Glomerular visceral epithelial cell (primary cell): ENCODE results near the gene BMPER.

ENCODE experiments used
- DNase-seq: peaks from one replicate; pipeline ENCODE4 v3.0.0-alpha.2; 2016; ENCODE audit errors: extremely low spot score

Gene BMPER

GRCh38 chr7:34091321-34091917 is 186.1 kb downstream of the BMPER start:
- DNase-seq, result no peak

- no peak for DNase-seq
Measured at GRCh38 chr7:34093276-34093675, 187.9 kb downstream of the BMPER start.

DNA sequence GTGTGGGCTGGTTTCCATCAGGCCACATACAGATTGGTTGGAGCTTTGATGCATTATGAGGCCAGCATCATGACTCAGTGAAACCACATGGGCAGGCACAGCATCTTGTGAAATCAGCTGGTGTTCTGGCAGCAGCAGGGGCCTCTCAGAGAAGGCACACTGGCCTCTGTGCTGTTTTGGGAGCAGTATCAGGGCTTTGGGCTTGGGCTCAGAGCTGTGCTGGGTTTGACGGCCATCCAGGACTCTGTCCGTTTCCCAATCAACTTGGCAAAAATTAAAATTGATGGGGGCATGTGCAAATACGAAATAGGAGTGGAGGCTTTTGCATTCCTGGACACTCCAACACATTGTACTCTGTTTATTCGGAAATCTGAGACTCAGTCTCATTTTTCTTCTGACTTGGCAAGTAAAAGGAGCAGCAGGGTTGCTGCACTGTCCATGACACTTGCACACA is 190.9 kb downstream of the BMPER start:
- no peak for DNase-seq

DNA sequence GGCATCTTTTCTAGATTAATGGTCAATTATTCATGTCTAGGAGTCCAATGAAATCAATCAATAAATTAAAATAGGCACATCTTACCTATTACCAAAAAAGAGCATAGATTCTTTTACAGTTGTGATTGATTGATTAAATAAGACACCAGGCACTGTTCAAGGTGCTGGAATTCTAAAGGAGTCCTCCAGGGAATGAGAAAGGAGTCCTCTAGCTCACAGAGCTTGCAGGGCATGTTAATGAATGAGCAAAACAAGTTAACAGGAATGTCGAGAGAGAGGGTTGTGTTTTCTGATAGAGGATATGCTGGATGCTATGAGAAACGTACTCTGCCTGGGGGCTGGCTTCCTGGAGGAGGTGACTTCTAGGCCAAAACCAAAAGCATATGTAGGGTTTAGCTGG is 191.4 kb downstream of the BMPER start:
- DNase-seq, result no peak

GRCh38 chr7:34100661-34101060 is 195.3 kb downstream of the BMPER start:
- no peak for DNase-seq

- no peak for DNase-seq
Measured at GRCh38 chr7:34104115-34104514, 198.8 kb downstream of the BMPER start.

DNA sequence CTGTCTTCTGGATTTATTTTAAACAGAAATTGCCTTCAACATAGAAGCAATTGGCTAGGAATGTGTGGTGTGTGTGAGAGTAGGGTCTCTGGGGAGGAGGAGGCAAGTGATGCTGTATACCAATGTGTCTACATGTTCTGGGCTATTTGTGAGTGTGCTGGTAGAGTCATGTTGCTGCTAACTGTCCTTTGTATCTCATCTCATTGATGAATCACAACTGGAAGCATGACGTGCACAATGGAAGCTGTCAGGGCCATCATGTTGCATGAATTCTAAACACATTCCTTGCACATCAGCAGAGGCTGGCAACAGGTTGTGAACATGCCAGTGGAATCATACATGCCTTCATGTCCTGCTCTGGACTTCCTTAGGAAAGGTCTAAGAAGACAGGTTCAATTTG is 199.7 kb downstream of the BMPER start:
- no peak for DNase-seq

DNA sequence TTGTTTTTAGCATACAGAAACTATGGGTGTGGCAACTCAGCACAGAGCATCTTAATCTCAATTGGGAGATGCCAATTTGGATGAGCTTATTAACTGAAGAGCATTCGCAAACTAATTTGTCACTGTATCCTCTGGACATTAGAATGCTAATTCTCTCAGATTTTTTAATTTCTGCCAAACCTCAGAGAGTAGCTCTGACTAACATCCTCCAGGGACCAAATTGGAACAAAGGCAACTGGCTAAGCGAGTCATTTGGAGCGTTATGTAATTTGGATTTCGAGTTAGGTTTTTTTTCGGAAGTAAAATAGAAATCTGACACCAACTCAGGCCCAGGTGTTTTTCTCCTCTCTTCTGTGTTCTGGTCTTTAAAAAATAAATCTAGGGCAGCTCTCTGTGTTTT is 201.9 kb downstream of the BMPER start:
- no peak for DNase-seq

DNA sequence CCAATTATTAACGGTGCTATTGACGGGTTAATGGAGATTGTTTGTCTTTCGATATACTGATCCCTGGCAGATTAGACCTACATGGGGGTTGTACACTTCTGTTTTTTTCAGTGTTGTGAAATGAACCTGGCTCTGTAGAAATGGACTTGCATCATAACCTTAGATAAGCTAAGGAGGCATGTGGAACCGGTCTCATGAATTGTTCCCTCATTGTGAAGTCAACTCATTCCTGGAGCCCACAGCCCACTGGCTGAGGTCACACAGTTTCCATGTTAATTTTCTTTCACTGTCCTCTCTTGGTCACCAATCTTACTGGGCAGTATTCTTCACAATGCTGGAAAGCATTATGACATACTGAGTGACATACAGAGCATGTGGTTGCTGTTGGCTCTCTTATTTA is 202.8 kb downstream of the BMPER start:
- DNase-seq, result no peak

DNA sequence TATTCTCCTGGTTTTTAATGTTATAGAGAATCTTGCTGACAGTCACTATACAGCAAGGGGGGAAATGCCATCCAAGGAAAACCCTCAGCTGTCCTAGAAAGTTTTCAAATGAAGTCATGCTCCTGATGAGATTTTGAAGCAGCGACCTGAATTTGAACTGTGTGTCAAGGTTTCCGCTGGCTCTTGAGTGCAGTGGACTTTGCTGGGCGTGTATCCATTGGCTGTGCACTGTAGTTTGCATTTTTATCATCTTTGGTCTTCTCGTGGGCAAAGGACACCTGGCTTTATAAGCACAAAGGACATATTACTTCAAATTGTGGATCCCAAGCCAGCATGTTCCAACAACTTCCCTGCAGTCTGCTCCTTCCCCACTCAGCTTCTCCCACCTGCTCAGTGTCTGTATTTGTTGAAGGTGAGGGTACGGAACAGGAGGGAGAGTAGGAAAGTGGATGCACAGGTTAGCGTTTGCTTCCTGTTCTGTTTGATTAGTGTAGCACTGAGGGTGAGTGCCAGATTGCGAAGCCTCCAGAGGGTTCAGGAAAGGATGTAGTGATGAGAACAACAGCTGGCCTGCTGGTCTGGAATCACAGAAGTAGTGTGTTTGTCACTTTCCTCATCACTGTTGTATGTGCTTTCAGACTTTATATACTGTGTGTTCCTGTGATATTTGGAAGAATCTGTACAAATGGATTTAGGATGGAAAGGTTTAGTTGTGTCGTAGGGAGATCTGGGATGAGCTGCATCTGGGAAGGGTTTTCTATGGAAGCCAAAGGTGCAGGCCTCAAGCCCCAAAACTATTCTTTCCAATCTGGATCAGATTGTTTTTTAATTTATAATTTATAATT is 204.8 kb downstream of the BMPER start:
- no peak for DNase-seq

GRCh38 chr7:34111031-34111430 is 205.7 kb downstream of the BMPER start:
- DNase-seq, result no peak

GRCh38 chr7:34115503-34115902 is 210.2 kb downstream of the BMPER start:
- no peak for DNase-seq

DNA sequence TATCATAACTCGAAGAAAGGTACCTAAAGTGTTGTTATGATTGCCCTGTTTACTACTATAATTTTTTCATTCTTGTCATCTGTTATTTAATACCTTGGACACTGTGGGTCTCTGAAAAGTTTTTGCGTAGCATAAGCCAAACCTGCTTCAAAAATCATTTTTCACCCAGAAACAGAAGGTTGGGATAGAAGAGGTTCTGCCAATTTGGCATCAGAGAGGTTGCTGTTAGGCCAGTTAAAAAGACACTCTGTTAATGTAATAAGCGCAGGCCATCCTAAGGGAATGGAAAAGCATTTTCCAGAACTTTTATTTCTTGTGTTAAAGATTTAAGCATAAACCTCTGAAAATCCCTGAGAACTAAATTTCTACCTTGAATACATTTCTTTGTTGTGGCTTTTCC is 212.2 kb downstream of the BMPER start:
- DNase-seq, result no peak

DNA sequence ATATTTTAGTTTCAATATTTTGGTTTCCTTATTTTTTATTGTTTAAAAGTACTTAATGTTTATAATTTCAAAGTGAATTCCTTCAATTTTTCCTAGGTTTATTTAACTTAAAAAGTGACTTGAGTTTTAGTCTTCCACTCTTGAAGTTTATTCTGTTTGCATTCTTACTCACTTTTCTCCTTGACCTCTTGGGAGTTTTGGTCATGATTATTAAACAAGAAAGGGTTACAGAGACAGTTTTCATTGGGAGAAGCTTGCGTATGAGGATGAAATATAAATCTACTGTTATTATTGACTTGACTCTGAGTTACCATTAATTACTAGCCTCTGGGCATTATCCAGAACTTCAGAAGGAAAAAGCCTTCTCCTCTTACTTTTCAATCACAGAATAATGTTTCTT is 216.0 kb downstream of the BMPER start:
- no peak for DNase-seq

GRCh38 chr7:34123316-34123715 is 218.0 kb downstream of the BMPER start:
- DNase-seq, result peak; percentile 9

DNA sequence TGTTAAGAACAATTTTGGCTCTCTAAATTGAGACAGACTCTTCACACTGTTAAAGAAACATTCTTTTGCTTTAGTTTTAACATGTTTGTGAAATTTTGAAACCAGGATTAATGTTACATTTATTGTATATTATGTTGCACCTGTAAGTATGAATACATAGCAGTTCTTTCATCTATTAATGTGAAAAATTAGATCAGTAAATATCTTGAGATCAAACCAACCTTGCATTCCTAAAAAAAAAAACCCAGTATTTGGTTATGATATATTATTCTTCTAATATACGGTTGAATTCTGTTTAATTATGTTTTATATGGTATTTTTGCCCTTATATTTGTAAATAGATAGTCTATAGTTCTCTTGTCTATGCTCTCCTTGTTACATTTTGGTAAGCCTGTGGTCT is 219.4 kb downstream of the BMPER start:
- no peak for DNase-seq

DNA sequence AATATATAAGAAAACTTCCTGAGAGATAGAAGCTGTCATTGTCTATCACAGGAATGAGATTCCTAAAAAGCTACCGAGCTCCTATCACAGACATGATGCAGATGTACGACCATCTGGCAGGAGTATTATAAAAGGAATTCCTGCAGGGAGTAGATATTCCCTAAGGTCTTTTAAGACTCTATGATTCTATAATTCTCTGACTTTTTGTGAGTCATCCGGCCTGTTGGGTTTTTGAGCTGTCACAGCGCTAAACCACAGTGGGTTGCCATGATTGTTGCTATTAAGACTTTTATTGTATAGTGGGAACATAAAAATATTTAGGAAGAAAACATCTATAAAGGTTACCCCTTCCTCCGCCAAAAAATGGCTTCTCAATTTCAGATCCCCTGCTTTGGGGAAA is 223.4 kb downstream of the BMPER start:
- no peak for DNase-seq

DNA sequence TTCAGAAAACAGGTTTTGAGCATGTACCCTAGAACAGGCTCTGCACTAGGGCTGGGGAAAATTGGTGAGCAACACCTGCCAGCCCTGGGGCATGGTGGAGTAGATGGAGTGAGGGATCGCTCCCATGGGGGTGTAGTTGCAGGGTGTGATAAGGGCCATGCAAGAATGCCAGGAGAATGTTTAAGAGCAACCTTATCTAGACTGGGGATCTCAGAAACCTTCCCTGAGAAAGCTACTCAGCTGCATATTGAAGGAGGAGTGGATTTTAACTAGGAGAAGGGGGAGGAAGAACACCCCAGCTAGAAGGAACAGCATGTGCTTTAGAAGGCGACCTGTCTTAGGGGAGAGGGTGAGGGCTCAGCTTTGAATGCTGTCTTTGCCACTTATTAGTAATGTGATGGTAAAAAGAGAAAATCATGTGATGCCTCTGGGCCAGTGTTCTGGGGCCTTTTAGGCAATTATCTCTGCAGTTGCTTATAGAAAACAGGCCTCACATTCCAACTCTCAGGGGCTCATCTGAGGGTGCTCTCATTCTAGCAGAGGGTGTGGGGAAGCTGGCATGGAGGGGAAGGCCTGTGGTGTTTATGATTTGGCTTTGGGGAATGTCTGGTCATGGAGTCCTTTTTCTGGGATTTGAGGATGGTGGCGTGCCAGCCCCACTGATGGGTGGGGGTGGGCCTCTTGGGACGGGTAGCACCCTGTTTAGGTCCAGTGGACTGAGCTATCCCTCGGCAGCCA is 225.4 kb downstream of the BMPER start:
- DNase-seq, result no peak

DNA sequence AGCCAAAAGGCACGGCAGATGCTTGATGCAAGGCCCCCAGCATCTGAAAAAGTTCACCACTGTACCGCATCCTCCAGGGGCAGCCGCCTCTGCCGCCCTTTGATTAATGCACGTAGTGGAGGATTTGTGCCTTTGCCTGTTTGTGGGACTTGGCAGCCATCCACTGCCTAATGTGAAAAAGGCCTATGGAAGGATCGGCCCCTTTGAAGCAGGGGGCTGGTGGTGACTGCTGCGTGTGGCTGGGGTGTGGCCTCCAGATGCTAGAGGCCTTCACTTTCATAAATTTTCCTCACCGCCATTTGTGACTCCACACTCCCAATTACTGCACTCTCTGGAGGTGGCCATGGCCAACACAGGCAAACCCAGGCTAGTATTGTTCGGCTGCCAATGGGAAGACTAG is 226.0 kb downstream of the BMPER start:
- DNase-seq, result no peak

DNA sequence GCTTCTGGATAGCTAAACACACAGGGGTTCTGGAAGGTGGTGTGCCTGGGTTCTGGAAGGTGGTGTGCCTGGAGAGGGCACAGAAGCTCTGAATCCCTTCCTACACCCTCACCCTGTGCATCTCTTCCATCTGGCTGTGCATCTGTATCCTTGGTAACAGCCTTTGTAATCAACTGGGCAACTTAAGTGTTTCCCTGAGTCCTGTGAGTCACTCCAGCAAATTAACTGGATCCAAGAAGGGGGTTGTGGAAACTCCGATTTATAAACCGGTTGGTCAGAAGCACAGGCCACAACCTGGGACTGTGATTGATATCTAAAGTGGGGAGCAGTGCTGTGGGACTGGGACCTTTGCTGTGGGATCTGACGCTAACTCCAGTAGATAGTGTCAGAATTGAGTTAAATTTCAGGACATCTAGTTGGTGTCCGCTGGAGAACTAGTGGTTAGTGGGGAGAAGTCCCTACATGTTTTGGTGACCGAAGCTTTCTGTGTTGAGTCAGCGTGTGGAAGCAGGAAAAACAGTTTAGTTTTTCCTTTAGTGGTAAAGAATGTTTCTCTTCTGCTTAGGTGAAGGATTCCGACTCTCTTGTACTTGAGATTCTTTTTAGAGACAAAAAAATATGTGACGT is 228.1 kb downstream of the BMPER start:
- peak; percentile 5 for DNase-seq

DNA sequence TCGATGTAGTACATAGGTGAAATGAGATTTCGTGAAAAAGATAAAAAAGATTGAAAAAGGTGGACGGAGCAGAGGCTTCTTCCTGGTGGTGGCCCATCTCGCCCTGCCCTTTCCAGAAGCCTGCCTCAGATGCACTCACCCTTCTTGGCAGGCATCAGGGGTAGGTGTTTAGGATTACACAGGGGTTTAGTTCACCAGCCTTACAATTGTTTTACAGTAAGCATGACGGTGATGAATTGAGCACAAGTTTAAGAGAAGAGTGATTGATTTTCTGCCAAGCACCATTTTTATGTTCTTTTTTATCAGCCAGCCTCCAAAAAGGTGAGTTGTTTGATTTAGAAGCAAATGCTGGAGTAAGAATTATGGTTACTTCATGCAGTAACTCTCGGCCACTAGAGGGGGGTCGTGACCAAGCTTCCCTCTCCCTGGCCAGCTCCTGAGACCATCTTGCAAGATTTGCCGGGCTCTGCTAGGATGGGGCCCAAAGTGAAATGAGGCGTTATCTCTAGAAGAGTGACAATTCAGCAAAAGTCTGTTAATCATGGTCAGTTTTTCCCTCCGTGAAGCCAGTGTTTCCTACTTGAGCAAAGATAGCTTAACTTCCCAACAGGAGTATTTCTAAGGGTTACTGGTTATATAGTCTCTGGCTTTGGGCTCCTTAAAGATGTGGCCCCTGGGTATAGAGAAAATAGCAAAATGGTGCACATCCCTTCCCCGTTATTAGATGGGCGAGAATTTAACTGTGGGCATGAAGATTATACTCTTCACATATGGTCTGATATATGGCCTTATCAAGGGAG is 228.8 kb downstream of the BMPER start:
- peak; percentile 47 for DNase-seq

GRCh38 chr7:34135924-34136323 is 230.6 kb downstream of the BMPER start:
- no peak for DNase-seq
